Activated naive CD8-positive, alpha-beta T cell treated with anti-CD3 and anti-CD28 coated beads, Interleukin-2, amount 10 ng/mL, durations not matched to agents 7 days and 5 days (primary cell): ENCODE data around the gene AFAP1L1. TPM values are rescaled to one million over a fixed set of nuclear protein-coding genes. Genes with fewer than 3 reads are reported as not detected.
"Not testable (repeated sequence)": the region's sequence is repeated elsewhere in the genome, so short reads cannot be mapped to it uniquely, and the experiment has no call there.

ENCODE experiments used
- ATAC-seq: fragments of 150-1000 bp; cut with Tn5 transposase; one replicate; pipeline ENCODE4 v1.10.0; 2021; ENCODE audit warnings: low read depth, moderate library complexity
- POLR2A ChIA-PET: fragments of 350-600 bp; sonication (Branson Sonifier 250); formaldehyde crosslinking; loops from one replicate; lab custom pipeline; 2021; ENCODE audit warnings: antibody characterized with exemption; lab: Charles Lee
- DNase-seq: peaks from one replicate; pipeline ENCODE4 v3.0.0; 2021
- H3K27ac Mint-ChIP-seq: one replicate; pipeline ENCODE4 v1.8.0; 2022; ENCODE audit warnings: mild to moderate bottlenecking, mixed read lengths
- H3K27me3 Mint-ChIP-seq: one replicate; pipeline ENCODE4 v1.8.0; 2022; ENCODE audit warnings: mild to moderate bottlenecking, moderate library complexity, mixed read lengths
- H3K36me3 Mint-ChIP-seq: one replicate; pipeline ENCODE4 v1.8.0; 2021; ENCODE audit warnings: mild to moderate bottlenecking, mixed read lengths
- H3K4me1 Mint-ChIP-seq: one replicate; pipeline ENCODE4 v1.8.0; 2021; ENCODE audit warnings: mixed read lengths
- H3K4me3 Mint-ChIP-seq: one replicate; pipeline ENCODE4 v1.8.0; 2022; ENCODE audit warnings: mild to moderate bottlenecking, moderate library complexity, mixed read lengths
- H3K9me3 Mint-ChIP-seq: one replicate; pipeline ENCODE4 v1.8.0; 2021; ENCODE audit warnings: mixed read lengths
- total RNA-seq, 2 experiments: library from RNA; stranded (reverse); gene quantifications; one replicate each; pipeline ENCODE4 v1.2.3, GENCODE V29; 2021

AFAP1L1 gene
- total RNA-seq, 2 experiments from 2014 or later = 0.09 to 0.17 TPM

GRCh38 chr5:149380466-149381121, 108.9 kb downstream of the AFAP1L1 start:
- Mint-ChIP-seq H3K27ac (no peak overlapping the region), H3K4me3 (no peak overlapping the region), H3K9me3 (no peaks in the 10 kb centered on the region), H3K4me1 (peaks cover 2% of the 10 kb centered on the region), H3K27me3 (no peaks in the 10 kb centered on the region), H3K36me3 (no peaks in the 10 kb centered on the region)
- no peak for ATAC-seq
- POLR2A ChIA-PET = interaction anchor here (1.2 kb wide), 1 partner anchor 53 kb away, joined by 3 read pairs; no protein-coding TSS in a partner anchor
- no peak for DNase-seq

GRCh38 chr5:149381261-149381985, 109.8 kb downstream of the AFAP1L1 start:
- Mint-ChIP-seq H3K27ac (no peak overlapping the region), H3K36me3 (no peaks in the 10 kb centered on the region), H3K9me3 (no peaks in the 10 kb centered on the region), H3K27me3 (no peaks in the 10 kb centered on the region), H3K4me3 (no peak overlapping the region), H3K4me1 (peaks cover 2% of the 10 kb centered on the region)
- POLR2A ChIA-PET = interaction anchor here (0.7 to 1.2 kb wide), 2 partner anchors 52 to 181 kb away, joined by 3 read pairs; no protein-coding TSS in a partner anchor
- ATAC-seq (peak; percentile 11), DNase-seq (no peak)

GRCh38 chr5:149381986-149382338, 110.3 kb downstream of the AFAP1L1 start:
- H3K36me3 Mint-ChIP-seq = no peaks in the 10 kb centered on the region
- peaks cover 2% of the 10 kb centered on the region for H3K4me1 Mint-ChIP-seq
- ATAC-seq = peak; percentile 82
- peak; percentile 78 for DNase-seq
- POLR2A ChIA-PET = interaction anchor here (0.7 kb wide), 1 partner anchor 181 kb away, joined by 3 read pairs; no protein-coding TSS in a partner anchor
- no peaks in the 10 kb centered on the region for H3K27me3 Mint-ChIP-seq
- H3K27ac Mint-ChIP-seq = no peak overlapping the region
- no peaks in the 10 kb centered on the region for H3K9me3 Mint-ChIP-seq
- no peak overlapping the region for H3K4me3 Mint-ChIP-seq

GRCh38 chr5:149382517-149383220, 111.0 kb downstream of the AFAP1L1 start:
- Mint-ChIP-seq H3K9me3 (no peaks in the 10 kb centered on the region), H3K36me3 (no peaks in the 10 kb centered on the region), H3K27me3 (no peaks in the 10 kb centered on the region), H3K4me3 (no peak overlapping the region), H3K4me1 (peaks cover 2% of the 10 kb centered on the region), H3K27ac (no peak overlapping the region)
- POLR2A ChIA-PET = no interaction called here
- DNase-seq (no peak), ATAC-seq (no peak)

GRCh38 chr5:149383399-149383798, 111.7 kb downstream of the AFAP1L1 start:
- DNase-seq = no peak
- Mint-ChIP-seq H3K36me3 (no peaks in the 10 kb centered on the region), H3K9me3 (no peaks in the 10 kb centered on the region), H3K27me3 (peaks cover 1% of the 10 kb centered on the region), H3K4me3 (no peak overlapping the region), H3K4me1 (peaks cover 2% of the 10 kb centered on the region), H3K27ac (no peak overlapping the region)
- ATAC-seq = no peak
- POLR2A ChIA-PET = no interaction called here

GRCh38 chr5:149386166-149386565, 114.5 kb downstream of the AFAP1L1 start:
- Mint-ChIP-seq H3K4me1 (peaks cover 2% of the 10 kb centered on the region), H3K4me3 (no peak overlapping the region), H3K9me3 (no peaks in the 10 kb centered on the region), H3K27me3 (peaks cover 2% of the 10 kb centered on the region), H3K27ac (no peak overlapping the region), H3K36me3 (no peaks in the 10 kb centered on the region)
- POLR2A ChIA-PET = no interaction called here
- DNase-seq (no peak), ATAC-seq (no peak)

GRCh38 chr5:149387081-149387631, 115.5 kb downstream of the AFAP1L1 start:
- no peaks in the 10 kb centered on the region for H3K4me1 Mint-ChIP-seq
- no peaks in the 10 kb centered on the region for H3K9me3 Mint-ChIP-seq
- no peaks in the 10 kb centered on the region for H3K36me3 Mint-ChIP-seq
- peaks cover 2% of the 10 kb centered on the region for H3K27me3 Mint-ChIP-seq
- no peak overlapping the region for H3K27ac Mint-ChIP-seq
- no peak overlapping the region for H3K4me3 Mint-ChIP-seq
- no peak for DNase-seq
- ATAC-seq = no peak
- POLR2A ChIA-PET = no interaction called here

GRCh38 chr5:149387982-149388381, 116.3 kb downstream of the AFAP1L1 start:
- Mint-ChIP-seq H3K27ac (no peak overlapping the region), H3K9me3 (no peaks in the 10 kb centered on the region), H3K27me3 (peaks cover 2% of the 10 kb centered on the region), H3K4me3 (no peak overlapping the region), H3K4me1 (no peaks in the 10 kb centered on the region), H3K36me3 (no peaks in the 10 kb centered on the region)
- ATAC-seq (no peak), DNase-seq (no peak)
- POLR2A ChIA-PET = no interaction called here

GRCh38 chr5:149388498-149389190, 117.0 kb downstream of the AFAP1L1 start:
- H3K27ac Mint-ChIP-seq = no peak overlapping the region
- POLR2A ChIA-PET = no interaction called here
- DNase-seq = no peak

GRCh38 chr5:149389552-149390495, 118.2 kb downstream of the AFAP1L1 start:
- Mint-ChIP-seq H3K27ac (no peak overlapping the region), H3K36me3 (no peaks in the 10 kb centered on the region), H3K9me3 (no peaks in the 10 kb centered on the region), H3K4me3 (no peak overlapping the region), H3K27me3 (peaks cover 2% of the 10 kb centered on the region), H3K4me1 (no peaks in the 10 kb centered on the region)
- ATAC-seq (no peak), DNase-seq (no peak)
- POLR2A ChIA-PET = no interaction called here

More at GRCh38 chr5:149388498-149389190, 117.0 kb downstream of the AFAP1L1 start:
- Mint-ChIP-seq H3K36me3 (no peaks in the 10 kb centered on the region), H3K27me3 (peaks cover 2% of the 10 kb centered on the region), H3K4me1 (no peaks in the 10 kb centered on the region), H3K9me3 (no peaks in the 10 kb centered on the region), H3K4me3 (no peak overlapping the region)
- no peak for ATAC-seq

GRCh38 chr5:149391076-149391475, 119.4 kb downstream of the AFAP1L1 start:
- ATAC-seq, H3K4me3 Mint-ChIP-seq, H3K9me3 Mint-ChIP-seq, H3K36me3 Mint-ChIP-seq, DNase-seq, H3K27ac Mint-ChIP-seq, H3K27me3 Mint-ChIP-seq, H3K4me1 Mint-ChIP-seq: not testable (repeated sequence)
- POLR2A ChIA-PET = interaction anchor here (0.6 kb wide), 1 partner anchor 266 kb away, joined by 3 read pairs; no protein-coding TSS in a partner anchor
